ENCODE results near the gene ZNF512. TPM values are rescaled to one million over a fixed set of nuclear protein-coding genes. Genes with fewer than 3 reads are reported as not detected.
"Not testable (repeated sequence)": the region's sequence is repeated elsewhere in the genome, so short reads cannot be mapped to it uniquely, and the experiment has no call there.

The ZNF512 gene
- total RNA-seq, 4 donors from 2014 or later = 39.2 to 70.6 (median 50.3) TPM

- Histone ChIP-seq H3K36me3 (peaks cover 6 to 8% of the 10 kb centered on the region in 2 donors), H3K9me3 (no peaks in the 10 kb centered on the region), H3K27ac (peak overlapping the region in 2 of 3 donors; percentile 61 to 89), H3K4me3 (replicated peaks in 1 of 3) (peak overlapping the region; percentile 45 to 69 (median 62)), H3K4me1 (peaks cover 19 to 26% of the 10 kb centered on the region in 2 donors), H3K27me3 (no peaks in the 10 kb centered on the region)
- WGBS, 2 donors = 5 to 20% methylated on average over 5 to 15 of the region's 21 CpGs
- TF ChIP-seq CTCF (IDR thresholded peaks at IDR 0.05) (no peak), POLR2A (IDR thresholded peaks at IDR 0.05) (no peak)
- intact Hi-C loops (cut with DNase I) = no loop called here
- no peak for DNase-seq
Observed at GRCh38 chr2:27627963-27628766, 45.3 kb downstream of the ZNF512 start.

GRCh38 chr2:27628767-27629709 lies 46.2 kb downstream of the ZNF512 start, which contains the start of the genes CCDC121 and GPN1:
CCDC121 (minus strand) TSS chr2:27629012; CDS start chr2:27627799, 1,213 bp downstream.
GPN1 (plus strand) TSS chr2:27629050; CDS start chr2:27629059, 9 bp downstream.
- Histone ChIP-seq H3K9me3 (no peaks in the 10 kb centered on the region), H3K27ac (peak within 1 kb of the TSS in 2 of 3 donors; percentile 61 to 89), H3K36me3 (peaks cover 8 to 11% of the 10 kb centered on the region in 2 donors), H3K27me3 (no peaks in the 10 kb centered on the region), H3K4me3 (replicated peaks in 1 of 3) (peak within 1 kb of the TSS; percentile 45 to 69 (median 62)), H3K4me1 (peaks cover 19 to 26% of the 10 kb centered on the region in 2 donors)
- WGBS, 2 donors = 1% methylated on average over 33 to 37 of the region's 44 CpGs
- intact Hi-C loops (cut with DNase I) = no loop called here
- peak; percentile 79 to 80 for DNase-seq
- TF ChIP-seq CTCF (IDR thresholded peaks at IDR 0.05) (no peak), POLR2A (IDR thresholded peaks at IDR 0.05) (peak in 1 of 2 donors; percentile 83)

- Histone ChIP-seq H3K36me3 (peaks cover 18 to 20% of the 10 kb centered on the region in 2 donors), H3K4me1 (peaks cover 19 to 26% of the 10 kb centered on the region in 2 donors)
- H3K4me3 ChIP-seq (replicated peaks in 1 of 3); H3K27me3 ChIP-seq; H3K9me3 ChIP-seq; DNase-seq; H3K27ac ChIP-seq; intact Hi-C loops (cut with DNase I): not testable (repeated sequence)
- 89 to 95% methylated on average over 2 of the region's 2 CpGs for WGBS, 2 donors
Observed at GRCh38 chr2:27630257-27630656, 47.4 kb downstream of the ZNF512 start.

GRCh38 chr2:27634291-27634690 lies 51.4 kb downstream of the ZNF512 start:
- no peak for TF ChIP-seq CTCF (IDR thresholded peaks at IDR 0.05)
- no peak for TF ChIP-seq POLR2A (IDR thresholded peaks at IDR 0.05)
- no peak overlapping the region for H3K27ac ChIP-seq
- H3K9me3 ChIP-seq = no peaks in the 10 kb centered on the region
- peaks cover 41 to 46% of the 10 kb centered on the region in 2 donors for H3K36me3 ChIP-seq
- no peaks in the 10 kb centered on the region for H3K27me3 ChIP-seq
- peaks cover 6 to 8% of the 10 kb centered on the region in 2 donors for H3K4me1 ChIP-seq
- no peak overlapping the region for H3K4me3 ChIP-seq (replicated peaks in 1 of 3)
- no peak for DNase-seq
- 96 to 97% methylated on average over 2 of the region's 2 CpGs for WGBS, 2 donors
- intact Hi-C loops (cut with DNase I) = no loop called here

GRCh38 chr2:27636766-27637165 lies 53.9 kb downstream of the ZNF512 start:
- Histone ChIP-seq H3K4me1 (no peaks in the 10 kb centered on the region), H3K9me3 (no peaks in the 10 kb centered on the region), H3K27ac (no peak overlapping the region), H3K27me3 (no peaks in the 10 kb centered on the region), H3K4me3 (replicated peaks in 1 of 3) (no peak overlapping the region), H3K36me3 (peaks cover 56 to 63% of the 10 kb centered on the region in 2 donors)
- TF ChIP-seq CTCF (IDR thresholded peaks at IDR 0.05) = no peak
- no peak for TF ChIP-seq POLR2A (IDR thresholded peaks at IDR 0.05)
- intact Hi-C loops (cut with DNase I) = no loop called here
- 96 to 98% methylated on average over 5 of the region's 5 CpGs for WGBS, 2 donors
- no peak for DNase-seq
